ENCODE results near the gene TOP2A. TPM values are rescaled to one million over a fixed set of nuclear protein-coding genes. Genes with fewer than 3 reads are reported as not detected.

Gene TOP2A
- total and polyA plus RNA-seq, 5 donors from 2014 or later: 2.1 to 13.2 (median 2.9) TPM

DNA sequence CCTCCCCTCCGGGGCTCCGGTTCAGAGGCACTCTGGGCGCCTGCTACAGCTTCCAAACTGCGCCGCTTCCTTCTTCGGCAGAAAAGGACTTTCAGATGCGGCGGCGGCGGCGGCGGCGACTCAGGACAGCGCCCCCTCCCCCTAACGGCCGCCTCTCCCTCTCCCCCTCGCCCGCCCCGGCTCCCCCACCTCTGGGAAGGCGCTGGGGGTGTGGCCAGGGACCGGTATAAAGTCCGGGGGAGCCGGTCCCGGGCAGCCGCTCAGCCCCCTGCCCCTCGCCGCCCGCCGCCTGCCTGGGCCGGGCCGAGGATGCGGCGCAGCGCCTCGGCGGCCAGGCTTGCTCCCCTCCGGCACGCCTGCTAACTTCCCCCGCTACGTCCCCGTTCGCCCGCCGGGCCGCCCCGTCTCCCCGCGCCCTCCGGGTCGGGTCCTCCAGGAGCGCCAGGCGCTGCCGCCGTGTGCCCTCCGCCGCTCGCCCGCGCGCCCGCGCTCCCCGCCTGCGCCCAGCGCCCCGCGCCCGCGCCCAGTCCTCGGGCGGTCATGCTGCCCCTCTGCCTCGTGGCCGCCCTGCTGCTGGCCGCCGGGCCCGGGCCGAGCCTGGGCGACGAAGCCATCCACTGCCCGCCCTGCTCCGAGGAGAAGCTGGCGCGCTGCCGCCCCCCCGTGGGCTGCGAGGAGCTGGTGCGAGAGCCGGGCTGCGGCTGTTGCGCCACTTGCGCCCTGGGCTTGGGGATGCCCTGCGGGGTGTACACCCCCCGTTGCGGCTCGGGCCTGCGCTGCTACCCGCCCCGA lies 25.7 kb upstream of the TOP2A start, which contains the start of gene IGFBP4:
Gene IGFBP4 (plus strand): TSS at position 255 of the 792 bp plus-strand sequence. CDS start 286 bp downstream, at position 541.
- peaks cover 5 to 31% (median 17%) of the 10 kb centered on the region in 4 donors for H3K4me1 Mint-ChIP-seq
- ATAC-seq (ENCODE audit: low read depth in 2 of 2): peak; percentile 77 to 83

DNA sequence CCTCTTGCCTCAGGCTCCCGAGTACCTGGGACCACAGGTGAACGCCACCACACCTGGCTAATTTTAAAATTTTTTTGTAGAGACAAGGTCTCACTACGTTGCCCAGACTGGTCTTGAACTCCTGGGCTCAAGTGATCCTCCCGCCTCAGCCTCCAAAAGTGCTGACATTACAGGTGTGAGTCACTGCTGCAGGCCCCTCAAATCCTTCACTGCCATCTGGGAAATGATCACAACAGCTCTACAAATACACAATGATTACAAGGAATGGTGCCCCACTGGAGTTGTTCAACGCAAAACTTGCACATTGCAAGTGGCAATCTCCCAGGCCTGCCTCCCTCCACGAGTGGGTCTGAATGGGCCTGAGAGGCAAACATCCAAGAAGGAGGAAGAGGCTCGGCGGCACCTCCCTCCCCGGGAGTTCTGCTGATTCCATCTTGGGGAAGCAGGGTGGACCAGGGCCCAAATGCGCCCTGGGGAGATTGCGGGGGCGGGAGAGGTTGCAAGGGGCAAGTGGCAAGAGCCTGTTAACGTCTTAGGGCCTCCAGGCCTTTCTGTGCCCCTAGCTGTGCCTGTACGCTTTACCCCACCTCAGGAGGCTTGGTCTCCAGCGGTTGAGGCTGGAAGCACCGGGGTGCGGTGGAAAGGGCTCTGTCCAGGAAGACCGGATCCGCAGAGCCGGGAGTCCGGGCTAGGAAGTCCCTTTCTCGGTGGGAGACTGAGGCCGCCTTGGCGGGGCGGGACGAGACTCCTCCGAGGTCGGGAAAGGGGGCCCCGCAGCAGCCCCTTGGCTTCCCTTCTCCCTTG lies 24.9 kb upstream of the TOP2A start:
- Histone ChIP-seq H3K9me3 (ENCODE audit: control insufficient read depth in 2 of 2, low read length in 2 of 2) (no peaks in the 10 kb centered on the region), H3K27ac (ENCODE audit: insufficient read depth, low read length, poor library complexity, severe bottlenecking) (no peak overlapping the region), H3K4me3 (ENCODE audit: low read depth, low read length) (no peak overlapping the region), H3K27me3 (ENCODE audit: control insufficient read depth, insufficient read depth, low read length) (no peaks in the 10 kb centered on the region), H3K36me3 (ENCODE audit: control insufficient read depth, insufficient read depth, low read length) (no peaks in the 10 kb centered on the region), H3K4me1 (ENCODE audit: control insufficient read depth, insufficient read depth, low read length, poor library complexity, severe bottlenecking) (peaks cover 14% of the 10 kb centered on the region)
- Mint-ChIP-seq H3K36me3 (no peaks in the 10 kb centered on the region), H3K4me3 (peak overlapping the region in 3 of 4 donors; percentile 21 to 73 (median 61)), H3K27ac (peak overlapping the region in 2 of 3 donors; percentile 23 to 38), H3K27me3 (peaks cover 26% of the 10 kb centered on the region), H3K4me1 (peaks cover 5 to 26% (median 14%) of the 10 kb centered on the region in 4 donors), H3K9me3 (peaks cover 0 to 4% (median 0%) of the 10 kb centered on the region in 7 donors)
- DNase-seq (no peak), ATAC-seq (ENCODE audit: low read depth in 2 of 2) (no peak)

More for the DNA sequence above, 25.7 kb upstream of the TOP2A start, which contains the start of gene IGFBP4:
- Mint-ChIP-seq H3K36me3 (no peaks in the 10 kb centered on the region), H3K9me3 (peaks cover 0 to 4% (median 0%) of the 10 kb centered on the region in 7 donors), H3K27ac (peak within 1 kb of the TSS in 2 of 3 donors; percentile 75 to 97), H3K27me3 (peaks cover 32% of the 10 kb centered on the region), H3K4me3 (peak within 1 kb of the TSS; percentile 76 to 91 (median 83))
- Histone ChIP-seq H3K27me3 (ENCODE audit: control insufficient read depth, insufficient read depth, low read length) (no peaks in the 10 kb centered on the region), H3K27ac (ENCODE audit: insufficient read depth, low read length, poor library complexity, severe bottlenecking) (no peak within 1 kb of the TSS), H3K9me3 (ENCODE audit: control insufficient read depth in 2 of 2, low read length in 2 of 2) (no peaks in the 10 kb centered on the region), H3K36me3 (ENCODE audit: control insufficient read depth, insufficient read depth, low read length) (no peaks in the 10 kb centered on the region), H3K4me3 (ENCODE audit: low read depth, low read length) (no peak within 1 kb of the TSS), H3K4me1 (ENCODE audit: control insufficient read depth, insufficient read depth, low read length, poor library complexity, severe bottlenecking) (peaks cover 14% of the 10 kb centered on the region)
- DNase-seq: peak; percentile 38 to 70 (median 52)

DNA sequence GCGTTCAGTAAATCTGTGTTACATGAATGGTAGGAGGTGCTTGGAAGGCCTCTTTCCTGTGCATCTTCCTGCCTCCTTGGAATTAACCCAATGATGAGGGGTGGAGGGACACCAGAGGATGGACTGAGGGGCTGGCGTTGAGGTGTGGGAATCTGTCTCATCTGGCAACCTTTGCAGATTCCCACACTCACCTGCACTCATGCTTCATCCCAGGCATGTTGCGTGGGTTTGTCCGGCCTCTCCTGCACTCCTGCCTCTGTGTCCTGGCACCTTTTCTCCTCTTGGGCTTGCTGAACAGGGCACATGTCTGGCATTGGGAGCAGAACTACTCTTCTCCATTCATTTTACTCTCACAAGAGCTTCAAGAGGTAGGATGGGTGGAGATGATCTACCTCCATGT lies 22.5 kb upstream of the TOP2A start:
- H3K27ac ChIP-seq (ENCODE audit: insufficient read depth, low read length, poor library complexity, severe bottlenecking): no peak overlapping the region
- Mint-ChIP-seq H3K27me3 (peaks cover 17% of the 10 kb centered on the region), H3K4me1 (peaks cover 5 to 19% (median 10%) of the 10 kb centered on the region in 4 donors), H3K27ac (no peak overlapping the region), H3K36me3 (no peaks in the 10 kb centered on the region), H3K9me3 (peaks cover 0 to 4% (median 0%) of the 10 kb centered on the region in 7 donors), H3K4me3 (peak overlapping the region in 1 of 4 donors; percentile 32)
- H3K4me1 ChIP-seq (ENCODE audit: control insufficient read depth, insufficient read depth, low read length, poor library complexity, severe bottlenecking): peaks cover 14% of the 10 kb centered on the region
- H3K4me3 ChIP-seq (ENCODE audit: low read depth, low read length): no peak overlapping the region
- ATAC-seq (ENCODE audit: low read depth in 2 of 2): no peak
- H3K36me3 ChIP-seq (ENCODE audit: control insufficient read depth, insufficient read depth, low read length): no peaks in the 10 kb centered on the region
- H3K27me3 ChIP-seq (ENCODE audit: control insufficient read depth, insufficient read depth, low read length): no peaks in the 10 kb centered on the region
- DNase-seq: no peak
- no peaks in the 10 kb centered on the region for H3K9me3 ChIP-seq (ENCODE audit: control insufficient read depth in 2 of 2, low read length in 2 of 2)

DNA sequence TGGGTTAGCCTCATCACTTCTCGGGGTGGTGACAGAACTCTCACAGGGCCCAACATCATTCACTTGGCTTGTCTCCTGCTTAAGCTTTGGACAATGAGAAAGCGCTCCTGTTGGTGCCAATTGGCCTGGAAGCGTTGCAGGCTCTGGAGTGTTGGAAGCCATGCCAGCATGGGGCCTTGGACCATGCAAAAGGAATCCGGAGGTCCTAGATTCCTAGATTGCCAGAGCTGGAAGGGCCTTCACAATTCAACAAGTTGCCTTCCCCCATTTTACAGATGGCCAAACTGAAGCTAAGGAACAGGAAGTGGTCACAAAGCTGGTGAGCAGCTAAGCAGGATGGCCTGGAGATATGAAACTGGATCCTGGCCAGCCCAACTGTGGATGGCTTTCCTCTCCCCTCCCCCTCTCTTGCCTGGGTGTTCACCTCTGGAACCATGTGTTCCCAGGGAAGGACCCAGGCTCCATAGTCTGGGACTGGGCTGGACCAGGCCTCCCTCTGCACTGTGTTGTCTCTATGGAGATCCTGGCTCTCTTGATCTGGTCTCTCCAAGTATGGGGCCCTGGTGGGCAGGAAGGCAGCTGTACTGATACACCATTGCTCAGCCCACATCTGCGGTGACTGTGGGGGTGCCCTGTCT lies 19.5 kb upstream of the TOP2A start:
- peaks cover 5% of the 10 kb centered on the region for H3K27me3 Mint-ChIP-seq
- Histone ChIP-seq H3K9me3 (ENCODE audit: control insufficient read depth in 2 of 2, low read length in 2 of 2) (no peaks in the 10 kb centered on the region), H3K36me3 (ENCODE audit: control insufficient read depth, insufficient read depth, low read length) (no peaks in the 10 kb centered on the region), H3K4me1 (ENCODE audit: control insufficient read depth, insufficient read depth, low read length, poor library complexity, severe bottlenecking) (no peaks in the 10 kb centered on the region), H3K27ac (ENCODE audit: insufficient read depth, low read length, poor library complexity, severe bottlenecking) (no peak overlapping the region), H3K4me3 (ENCODE audit: low read depth, low read length) (no peak overlapping the region), H3K27me3 (ENCODE audit: control insufficient read depth, insufficient read depth, low read length) (no peaks in the 10 kb centered on the region)
- peak overlapping the region in 1 of 3 donors; percentile 7 for H3K27ac Mint-ChIP-seq
- no peak for DNase-seq
- no peaks in the 10 kb centered on the region for H3K9me3 Mint-ChIP-seq
- no peaks in the 10 kb centered on the region for H3K36me3 Mint-ChIP-seq
- no peak overlapping the region for H3K4me3 Mint-ChIP-seq
- peaks cover 0 to under 1% (median 0%) of the 10 kb centered on the region in 4 donors for H3K4me1 Mint-ChIP-seq
- ATAC-seq (ENCODE audit: low read depth in 2 of 2): no peak

DNA sequence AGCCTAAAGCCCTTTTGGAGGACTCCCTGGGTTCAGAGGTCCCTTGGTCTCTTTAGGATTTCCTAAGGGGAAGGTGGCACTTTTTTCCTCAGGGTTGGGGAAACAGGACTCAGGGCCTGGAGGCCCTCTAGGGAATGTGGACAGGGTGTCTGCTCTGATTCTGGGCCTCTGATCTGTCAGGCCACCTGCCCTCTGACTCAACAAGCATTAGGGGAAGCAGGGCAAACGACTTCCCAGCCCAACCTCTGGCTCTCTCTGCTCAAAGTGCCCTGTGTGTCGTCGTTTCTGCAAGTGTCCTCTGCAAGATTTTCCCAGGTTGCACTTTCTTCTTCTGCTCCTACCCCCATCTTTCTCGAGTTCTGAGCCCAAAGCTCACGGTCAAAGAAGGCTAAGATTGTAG lies 18.9 kb upstream of the TOP2A start:
- no peaks in the 10 kb centered on the region for H3K4me1 ChIP-seq (ENCODE audit: control insufficient read depth, insufficient read depth, low read length, poor library complexity, severe bottlenecking)
- no peaks in the 10 kb centered on the region for H3K36me3 ChIP-seq (ENCODE audit: control insufficient read depth, insufficient read depth, low read length)
- H3K9me3 ChIP-seq (ENCODE audit: control insufficient read depth in 2 of 2, low read length in 2 of 2): no peaks in the 10 kb centered on the region
- Mint-ChIP-seq H3K4me1 (no peaks in the 10 kb centered on the region), H3K27ac (peak overlapping the region in 1 of 3 donors; percentile 38), H3K27me3 (peaks cover 5% of the 10 kb centered on the region), H3K9me3 (no peaks in the 10 kb centered on the region), H3K4me3 (no peak overlapping the region), H3K36me3 (no peaks in the 10 kb centered on the region)
- DNase-seq (no peak), ATAC-seq (ENCODE audit: low read depth in 2 of 2) (no peak)
- no peaks in the 10 kb centered on the region for H3K27me3 ChIP-seq (ENCODE audit: control insufficient read depth, insufficient read depth, low read length)
- no peak overlapping the region for H3K4me3 ChIP-seq (ENCODE audit: low read depth, low read length)
- H3K27ac ChIP-seq (ENCODE audit: insufficient read depth, low read length, poor library complexity, severe bottlenecking): no peak overlapping the region

DNA sequence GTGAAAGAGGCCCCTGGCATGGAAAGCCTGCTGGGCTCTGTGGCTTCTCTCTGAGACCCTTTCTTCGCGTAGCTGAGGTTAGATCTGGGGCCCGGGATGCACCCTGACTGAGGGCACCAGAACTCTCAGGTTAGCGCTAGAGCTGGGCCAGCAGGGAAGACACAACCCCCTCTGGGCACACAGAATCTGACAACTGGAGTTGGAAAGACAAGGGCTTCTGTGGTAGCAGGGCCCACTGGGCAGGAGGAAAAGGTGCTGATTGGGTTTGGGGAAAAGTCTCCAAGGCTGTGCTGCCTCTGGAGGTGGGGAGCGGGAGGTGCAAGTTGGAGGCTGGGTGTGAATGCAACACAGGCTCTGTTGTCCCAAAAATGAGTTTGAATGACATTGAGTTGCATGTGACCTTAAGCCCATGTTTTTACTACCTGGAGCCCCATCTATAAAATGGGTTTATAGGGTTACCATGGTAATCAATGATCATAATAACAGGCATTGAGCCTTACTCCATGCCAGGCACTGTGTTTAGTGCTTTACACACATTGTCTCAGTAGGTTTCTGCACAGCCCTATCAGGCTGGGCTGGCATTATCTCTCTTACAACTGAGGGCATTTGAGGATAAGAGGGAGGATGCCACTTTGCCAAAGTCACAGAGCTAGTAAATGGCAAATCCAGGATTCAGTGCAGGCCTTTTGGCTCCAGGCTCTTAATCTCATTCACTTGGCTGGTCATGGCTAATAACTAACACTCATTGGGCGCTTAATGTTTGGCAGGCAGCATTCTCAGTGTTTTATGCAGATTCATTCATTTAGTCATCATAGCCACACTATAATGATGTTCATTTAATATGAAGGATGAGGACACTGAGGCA lies 16.1 kb upstream of the TOP2A start:
- ATAC-seq (ENCODE audit: low read depth in 2 of 2): no peak
- H3K27me3 ChIP-seq (ENCODE audit: control insufficient read depth, insufficient read depth, low read length): no peaks in the 10 kb centered on the region
- no peaks in the 10 kb centered on the region for H3K36me3 ChIP-seq (ENCODE audit: control insufficient read depth, insufficient read depth, low read length)
- H3K4me1 ChIP-seq (ENCODE audit: control insufficient read depth, insufficient read depth, low read length, poor library complexity, severe bottlenecking): no peaks in the 10 kb centered on the region
- no peak overlapping the region for H3K4me3 ChIP-seq (ENCODE audit: low read depth, low read length)
- Mint-ChIP-seq H3K9me3 (no peaks in the 10 kb centered on the region), H3K27ac (no peak overlapping the region), H3K4me1 (no peaks in the 10 kb centered on the region), H3K36me3 (no peaks in the 10 kb centered on the region), H3K4me3 (no peak overlapping the region), H3K27me3 (no peaks in the 10 kb centered on the region)
- no peak overlapping the region for H3K27ac ChIP-seq (ENCODE audit: insufficient read depth, low read length, poor library complexity, severe bottlenecking)
- no peaks in the 10 kb centered on the region for H3K9me3 ChIP-seq (ENCODE audit: control insufficient read depth in 2 of 2, low read length in 2 of 2)
- DNase-seq: peak in 1 of 3 donors; percentile 40
